Activated B cell treated with CpG ODN at 0.5 μM for 24 hours (primary cell): ENCODE results near the gene MAP2K6. TPM values are rescaled to one million over a fixed set of nuclear protein-coding genes. Genes with fewer than 3 reads are reported as not detected.
"Not testable (repeated sequence)": the region's sequence is repeated elsewhere in the genome, so short reads cannot be mapped to it uniquely, and the experiment has no call there.

Experiments used
- ATAC-seq: fragments of 200-7000 bp; cut with Tn5 transposase; one replicate; pipeline ENCODE4 v1.10.0; 2021; ENCODE audit warnings: low read depth, mild to moderate bottlenecking, moderate library complexity
- CTCF ChIA-PET: fragments of 350-600 bp; sonication (Branson Sonifier 250); formaldehyde crosslinking; loops from one replicate; lab custom pipeline; 2021; ENCODE audit warnings: antibody characterized with exemption; lab: Charles Lee
- POLR2A ChIA-PET: fragments of 350-600 bp; sonication (Branson Sonifier 250); formaldehyde crosslinking; loops from one replicate; lab custom pipeline; 2021; ENCODE audit warnings: antibody characterized with exemption; lab: Charles Lee
- DNase-seq: peaks from one replicate; pipeline ENCODE4 v3.0.0; 2022
- H3K27ac Mint-ChIP-seq: one replicate; pipeline ENCODE4 v1.8.0; 2020; ENCODE audit warnings: mixed read lengths
- H3K27me3 Mint-ChIP-seq: one replicate; pipeline ENCODE4 v1.8.0; 2021; ENCODE audit warnings: mixed read lengths
- H3K36me3 Mint-ChIP-seq: one replicate; pipeline ENCODE4 v1.8.0; 2021; ENCODE audit warnings: low read depth, mixed read lengths
- H3K4me1 Mint-ChIP-seq: one replicate; pipeline ENCODE4 v1.8.0; 2021; ENCODE audit warnings: mixed read lengths
- H3K4me3 Mint-ChIP-seq: one replicate; pipeline ENCODE4 v1.8.0; 2020; ENCODE audit warnings: mild to moderate bottlenecking, mixed read lengths
- H3K9me3 Mint-ChIP-seq: one replicate; pipeline ENCODE4 v1.8.0; 2020; ENCODE audit warnings: mixed read lengths
- CTCF ChIP-seq: fragments of 200-600 bp; IDR thresholded peaks from one replicate; pipeline ENCODE4 v1.8.0; 2022; ENCODE audit warnings: antibody characterized with exemption, mild to moderate bottlenecking
- intact Hi-C: fragments of 100-400 bp; cut with micrococcal nuclease; formaldehyde crosslinking; loops from one replicate; pipeline ENCODE4 v1.15.1; 2024
- total RNA-seq: library from RNA; stranded (reverse); gene quantifications from 2 replicates; pipeline ENCODE4 v1.2.3, GENCODE V29; 2022

Gene MAP2K6
- total RNA-seq, 1 donor from 2014 or later = 2.9 TPM

GRCh38 chr17:69478916-69479315, 64.4 kb downstream of the MAP2K6 start:
- Mint-ChIP-seq H3K9me3 (no peaks in the 10 kb centered on the region), H3K36me3 (peaks cover 2% of the 10 kb centered on the region), H3K27me3 (no peaks in the 10 kb centered on the region), H3K4me1 (peaks cover 6% of the 10 kb centered on the region), H3K27ac (no peak overlapping the region), H3K4me3 (no peak overlapping the region)
- TF ChIP-seq CTCF = no peak
- CTCF ChIA-PET = no interaction called here
- no peak for ATAC-seq
- intact Hi-C loops = no loop called here
- POLR2A ChIA-PET = no interaction called here
- no peak for DNase-seq

GRCh38 chr17:69479756-69480155, 65.3 kb downstream of the MAP2K6 start:
- ATAC-seq, H3K27me3 Mint-ChIP-seq, H3K9me3 Mint-ChIP-seq, H3K4me1 Mint-ChIP-seq, H3K36me3 Mint-ChIP-seq, H3K4me3 Mint-ChIP-seq, intact Hi-C loops, POLR2A ChIA-PET, H3K27ac Mint-ChIP-seq, CTCF ChIA-PET, DNase-seq: not testable (repeated sequence)

GRCh38 chr17:69480245-69480644, 65.7 kb downstream of the MAP2K6 start:
- ChIA-PET CTCF (no interaction called here), POLR2A (no interaction called here)
- no peak for ATAC-seq
- H3K4me1 Mint-ChIP-seq = peaks cover 6% of the 10 kb centered on the region
- TF ChIP-seq CTCF = no peak
- no peaks in the 10 kb centered on the region for H3K9me3 Mint-ChIP-seq
- no peak for DNase-seq
- H3K36me3 Mint-ChIP-seq = peaks cover 2% of the 10 kb centered on the region
- H3K27ac Mint-ChIP-seq = no peak overlapping the region
- no peak overlapping the region for H3K4me3 Mint-ChIP-seq
- intact Hi-C loops = no loop called here
- no peaks in the 10 kb centered on the region for H3K27me3 Mint-ChIP-seq

- DNase-seq (no peak), ATAC-seq (no peak)
- Mint-ChIP-seq H3K9me3 (peaks cover 12% of the 10 kb centered on the region), H3K36me3 (peaks cover under 1% of the 10 kb centered on the region), H3K4me3 (no peak overlapping the region), H3K27ac (no peak overlapping the region), H3K4me1 (peaks cover 4% of the 10 kb centered on the region), H3K27me3 (no peaks in the 10 kb centered on the region)
- TF ChIP-seq CTCF = no peak
- intact Hi-C loops = no loop called here
- ChIA-PET CTCF (no interaction called here), POLR2A (no interaction called here)
Measured at GRCh38 chr17:69485251-69485661, 70.8 kb downstream of the MAP2K6 start.

GRCh38 chr17:69485901-69486643, 71.6 kb downstream of the MAP2K6 start:
- Mint-ChIP-seq H3K9me3 (peaks cover 12% of the 10 kb centered on the region), H3K4me1 (peaks cover 4% of the 10 kb centered on the region), H3K4me3 (no peak overlapping the region), H3K27me3 (no peaks in the 10 kb centered on the region), H3K36me3 (no peaks in the 10 kb centered on the region), H3K27ac (no peak overlapping the region)
- TF ChIP-seq CTCF = no peak
- CTCF ChIA-PET = no interaction called here
- POLR2A ChIA-PET = no interaction called here
- no peak for DNase-seq
- intact Hi-C loops = no loop called here
- ATAC-seq = no peak
